ENCODE data around the gene NAALADL2.

DNA sequence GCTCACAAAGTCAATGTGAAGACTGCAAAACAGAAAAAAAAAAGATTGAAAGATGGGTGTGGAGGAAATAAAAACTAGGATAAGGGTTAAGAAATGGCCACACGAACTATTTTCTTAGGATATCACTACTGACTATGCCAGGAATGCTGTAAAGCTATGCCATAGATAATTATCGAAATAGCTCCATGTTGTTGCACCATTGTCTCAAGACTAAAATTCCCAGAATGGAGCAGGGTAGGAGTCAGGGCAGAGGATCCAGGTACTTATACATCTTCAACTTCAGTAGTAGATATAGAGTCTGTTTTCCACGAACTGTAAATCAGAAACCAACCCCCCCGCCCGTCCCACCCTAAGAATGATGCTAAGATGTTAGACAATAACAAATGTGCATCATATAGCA, 302.2 kb downstream of the NAALADL2 start:
- TF ChIP-seq CTCF (IDR thresholded peaks at IDR 0.05; ENCODE audit: low read depth, low read length, missing input control) (no peak), SP1 (IDR thresholded peaks at IDR 0.05) (no peak), TAF1 (conservative IDR thresholded peaks at IDR 0.05) (no peak), RXRA (IDR thresholded peaks at IDR 0.05) (no peak), EGR1 (IDR thresholded peaks at IDR 0.05; ENCODE audit: low read depth in 2 of 2) (no peak), NR2F2 (IDR thresholded peaks at IDR 0.05) (no peak), JUND (IDR thresholded peaks at IDR 0.05) (no peak), GABPA (IDR thresholded peaks at IDR 0.05 in 1 of 2, conservative IDR thresholded peaks at IDR 0.05 in 1 of 2) (no peak), ZBTB33 (IDR thresholded peaks at IDR 0.05) (no peak), RAD21 (IDR thresholded peaks at IDR 0.05) (no peak)
- TF ChIP-seq, protein P1, sequence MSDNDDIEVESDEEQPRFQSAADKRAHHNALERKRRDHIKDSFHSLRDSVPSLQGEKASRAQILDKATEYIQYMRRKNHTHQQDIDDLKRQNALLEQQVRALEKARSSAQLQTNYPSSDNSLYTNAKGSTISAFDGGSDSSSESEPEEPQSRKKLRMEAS (IDR thresholded peaks at IDR 0.05) = no peak
- TF ChIP-seq, protein P2, sequence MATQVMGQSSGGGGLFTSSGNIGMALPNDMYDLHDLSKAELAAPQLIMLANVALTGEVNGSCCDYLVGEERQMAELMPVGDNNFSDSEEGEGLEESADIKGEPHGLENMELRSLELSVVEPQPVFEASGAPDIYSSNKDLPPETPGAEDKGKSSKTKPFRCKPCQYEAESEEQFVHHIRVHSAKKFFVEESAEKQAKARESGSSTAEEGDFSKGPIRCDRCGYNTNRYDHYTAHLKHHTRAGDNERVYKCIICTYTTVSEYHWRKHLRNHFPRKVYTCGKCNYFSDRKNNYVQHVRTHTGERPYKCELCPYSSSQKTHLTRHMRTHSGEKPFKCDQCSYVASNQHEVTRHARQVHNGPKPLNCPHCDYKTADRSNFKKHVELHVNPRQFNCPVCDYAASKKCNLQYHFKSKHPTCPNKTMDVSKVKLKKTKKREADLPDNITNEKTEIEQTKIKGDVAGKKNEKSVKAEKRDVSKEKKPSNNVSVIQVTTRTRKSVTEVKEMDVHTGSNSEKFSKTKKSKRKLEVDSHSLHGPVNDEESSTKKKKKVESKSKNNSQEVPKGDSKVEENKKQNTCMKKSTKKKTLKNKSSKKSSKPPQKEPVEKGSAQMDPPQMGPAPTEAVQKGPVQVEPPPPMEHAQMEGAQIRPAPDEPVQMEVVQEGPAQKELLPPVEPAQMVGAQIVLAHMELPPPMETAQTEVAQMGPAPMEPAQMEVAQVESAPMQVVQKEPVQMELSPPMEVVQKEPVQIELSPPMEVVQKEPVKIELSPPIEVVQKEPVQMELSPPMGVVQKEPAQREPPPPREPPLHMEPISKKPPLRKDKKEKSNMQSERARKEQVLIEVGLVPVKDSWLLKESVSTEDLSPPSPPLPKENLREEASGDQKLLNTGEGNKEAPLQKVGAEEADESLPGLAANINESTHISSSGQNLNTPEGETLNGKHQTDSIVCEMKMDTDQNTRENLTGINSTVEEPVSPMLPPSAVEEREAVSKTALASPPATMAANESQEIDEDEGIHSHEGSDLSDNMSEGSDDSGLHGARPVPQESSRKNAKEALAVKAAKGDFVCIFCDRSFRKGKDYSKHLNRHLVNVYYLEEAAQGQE (IDR thresholded peaks at IDR 0.05) = no peak
- TF ChIP-seq, protein P3, sequence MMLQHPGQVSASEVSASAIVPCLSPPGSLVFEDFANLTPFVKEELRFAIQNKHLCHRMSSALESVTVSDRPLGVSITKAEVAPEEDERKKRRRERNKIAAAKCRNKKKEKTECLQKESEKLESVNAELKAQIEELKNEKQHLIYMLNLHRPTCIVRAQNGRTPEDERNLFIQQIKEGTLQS (IDR thresholded peaks at IDR 0.05) = no peak

Data from liver (tissue), 3 donors.